ENCODE results near the gene SAMD1.

Gene SAMD1

DNA sequence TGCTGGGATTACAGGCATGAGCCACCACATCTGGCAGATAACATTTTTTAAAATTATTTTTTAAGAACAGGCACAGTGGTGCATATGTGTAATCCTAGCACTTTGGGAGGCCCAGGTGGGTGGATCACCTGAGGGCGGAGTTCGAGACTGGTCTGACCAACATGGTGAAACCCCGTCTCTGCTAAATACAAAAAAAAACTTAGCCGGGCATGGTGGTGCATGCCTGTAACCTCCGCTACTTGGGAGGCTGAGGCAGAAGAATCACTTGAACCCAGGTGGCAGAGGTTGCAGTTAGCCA, 28.0 kb downstream of the SAMD1 start:
- no peak overlapping the region for H3K4me3 Mint-ChIP-seq
- no peaks in the 10 kb centered on the region for H3K36me3 Mint-ChIP-seq (ENCODE audit: low read depth)
- no peak overlapping the region for H3K27ac Mint-ChIP-seq
- H3K27me3 Mint-ChIP-seq (ENCODE audit: low read depth): peaks cover 41% of the 10 kb centered on the region
- peaks cover 4% of the 10 kb centered on the region for H3K4me1 Mint-ChIP-seq
- H3K9me3 Mint-ChIP-seq: no peaks in the 10 kb centered on the region
- TF ChIP-seq CTCF (IDR thresholded peaks at IDR 0.05; ENCODE audit: unreplicated experiment in 3 of 3): no peak

DNA sequence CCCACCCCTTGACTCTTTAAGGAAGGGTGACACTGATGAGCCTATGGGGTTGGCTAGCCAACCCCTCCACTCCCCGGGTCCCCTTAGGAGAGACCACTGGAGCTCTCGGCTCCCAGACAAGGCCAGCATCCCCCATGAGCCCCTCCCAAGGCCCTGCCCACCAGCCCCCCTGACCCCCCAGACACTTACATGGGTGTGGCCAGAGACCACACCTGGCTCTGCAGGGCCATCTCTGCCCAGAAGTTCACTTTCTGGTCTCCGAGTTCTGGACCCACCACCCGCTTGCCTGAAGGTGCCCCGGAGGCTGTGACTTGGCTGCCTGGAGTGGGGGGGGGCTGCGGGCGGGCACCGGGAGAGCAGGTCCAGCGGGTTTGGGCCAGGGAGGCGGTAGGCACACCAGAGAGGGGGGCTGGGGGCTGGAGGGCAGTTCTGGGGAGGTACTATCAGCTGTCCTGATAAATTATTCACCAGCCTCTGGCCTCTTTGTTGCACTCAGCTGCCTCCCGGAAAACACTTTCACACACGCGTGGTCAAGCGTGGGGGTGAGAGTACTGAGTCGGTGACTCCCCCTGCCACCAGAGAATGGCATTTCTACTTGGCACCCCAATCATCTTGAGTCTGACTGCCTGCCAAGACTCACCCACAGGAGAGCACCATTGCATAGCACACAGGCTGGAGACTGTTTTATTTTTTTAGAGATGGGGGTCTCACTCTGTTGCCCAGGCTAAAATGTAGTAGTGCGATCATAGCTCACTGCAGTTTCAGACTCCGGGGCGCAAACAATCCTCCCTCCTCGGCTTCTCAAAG, 28.6 kb downstream of the SAMD1 start, which contains the start of gene PALM3:
Gene PALM3, minus strand, starts transcription at position 326 of the 807 bp plus-strand sequence. Its CDS starts 96 bp downstream, at position 230.
- Mint-ChIP-seq H3K27me3 (ENCODE audit: low read depth) (peaks cover 43% of the 10 kb centered on the region), H3K4me1 (peaks cover 4% of the 10 kb centered on the region), H3K4me3 (peak within 1 kb of the TSS; percentile 6 to 23 (median 12)), H3K36me3 (ENCODE audit: low read depth) (no peaks in the 10 kb centered on the region), H3K27ac (peak within 1 kb of the TSS in 2 of 3 experiments; percentile 23 to 72), H3K9me3 (no peaks in the 10 kb centered on the region)
- no peak for TF ChIP-seq CTCF (IDR thresholded peaks at IDR 0.05; ENCODE audit: unreplicated experiment in 3 of 3)

DNA sequence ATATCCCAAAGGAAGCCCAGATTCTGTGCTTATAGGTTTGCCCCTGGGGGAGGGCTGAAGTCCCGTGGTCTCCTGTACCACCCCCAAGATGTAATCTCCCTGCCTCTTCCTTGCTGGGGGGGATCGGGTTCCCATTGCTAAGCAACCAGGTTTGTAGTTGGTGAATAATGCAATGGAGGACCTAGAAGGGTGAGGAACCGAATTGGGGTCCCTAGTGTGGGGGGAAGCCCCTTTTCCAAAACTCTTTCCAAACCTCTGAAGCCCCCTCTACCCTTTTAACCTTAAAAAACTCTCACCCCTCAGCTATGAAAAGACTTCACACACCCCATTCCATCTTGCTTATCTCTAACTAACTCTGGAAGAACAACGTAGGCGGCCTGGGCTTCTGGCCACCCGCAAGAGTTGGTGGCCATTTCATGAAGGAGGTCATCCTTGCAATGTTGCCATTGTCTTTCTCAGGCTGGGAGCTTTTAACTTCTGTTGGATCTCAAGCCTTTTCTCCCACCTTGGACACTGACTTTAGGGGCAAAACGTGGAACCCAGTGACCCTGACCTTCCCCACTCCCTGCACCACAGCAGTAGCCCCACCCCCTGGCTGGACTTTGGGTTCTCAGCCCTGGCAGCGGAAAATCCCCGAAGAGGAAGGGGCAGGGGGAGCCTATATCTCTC, 29.3 kb downstream of the SAMD1 start:
- H3K9me3 Mint-ChIP-seq: no peaks in the 10 kb centered on the region
- no peak for TF ChIP-seq CTCF (IDR thresholded peaks at IDR 0.05; ENCODE audit: unreplicated experiment in 3 of 3)
- peaks cover 4% of the 10 kb centered on the region for H3K4me1 Mint-ChIP-seq
- peak overlapping the region; percentile 6 to 23 (median 12) for H3K4me3 Mint-ChIP-seq
- no peaks in the 10 kb centered on the region for H3K36me3 Mint-ChIP-seq (ENCODE audit: low read depth)
- H3K27ac Mint-ChIP-seq: peak overlapping the region in 2 of 3 experiments; percentile 23 to 63
- peaks cover 51% of the 10 kb centered on the region for H3K27me3 Mint-ChIP-seq (ENCODE audit: low read depth)

DNA sequence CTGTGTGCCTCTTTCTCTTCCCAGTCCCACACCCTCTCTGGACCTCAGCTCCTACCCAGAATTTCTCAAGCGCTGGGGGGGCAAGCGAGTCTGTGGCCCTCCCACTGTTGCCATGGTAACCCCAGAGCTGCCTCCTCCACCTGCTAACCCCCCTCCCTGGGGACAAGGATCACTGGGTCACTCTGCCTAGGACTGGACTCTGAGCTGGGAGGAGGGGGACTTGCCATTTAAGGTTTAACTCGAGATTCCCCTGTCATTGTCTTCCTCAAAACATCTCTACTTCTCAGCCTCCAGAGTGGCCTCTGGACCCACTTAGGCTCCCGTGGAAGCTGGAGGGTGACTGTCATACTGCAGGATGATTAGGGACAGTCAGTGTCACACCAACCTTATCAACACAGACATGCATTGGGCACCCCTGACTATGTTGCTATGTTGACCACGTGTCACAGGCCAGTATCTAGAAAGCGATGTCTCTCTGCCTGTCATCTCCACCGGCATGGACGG, 30.8 kb downstream of the SAMD1 start:
- Mint-ChIP-seq H3K27me3 (ENCODE audit: low read depth) (peaks cover 47% of the 10 kb centered on the region), H3K9me3 (no peaks in the 10 kb centered on the region), H3K4me1 (peaks cover 4% of the 10 kb centered on the region), H3K27ac (peak overlapping the region in 1 of 3 experiments; percentile 20), H3K36me3 (ENCODE audit: low read depth) (peaks cover 3% of the 10 kb centered on the region), H3K4me3 (peak overlapping the region; percentile 46 to 65 (median 62))
- no peak for TF ChIP-seq CTCF (IDR thresholded peaks at IDR 0.05; ENCODE audit: unreplicated experiment in 3 of 3)

DNA sequence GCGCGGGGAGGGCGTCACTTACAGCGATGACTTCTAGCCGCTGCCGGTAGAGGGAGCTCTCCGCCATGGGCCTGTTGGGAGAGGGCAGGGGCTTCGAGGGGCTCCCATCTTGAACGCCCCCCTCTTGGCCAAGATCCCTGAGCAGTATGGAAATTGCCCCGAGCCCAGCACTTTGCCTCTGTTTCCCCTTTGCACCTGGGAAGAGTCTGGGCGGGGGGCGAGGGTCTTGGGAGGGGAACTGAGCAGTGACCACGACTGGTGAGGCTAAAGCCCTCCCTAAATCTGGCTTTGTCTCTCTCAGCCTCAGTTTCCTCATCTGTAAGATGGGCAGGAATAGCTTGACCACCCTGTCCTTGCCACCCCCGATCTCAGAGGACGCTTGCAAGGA, 31.5 kb downstream of the SAMD1 start:
- Mint-ChIP-seq H3K9me3 (no peaks in the 10 kb centered on the region), H3K4me3 (peak overlapping the region; percentile 64 to 85 (median 84)), H3K36me3 (ENCODE audit: low read depth) (peaks cover 5% of the 10 kb centered on the region), H3K27me3 (ENCODE audit: low read depth) (peaks cover 48% of the 10 kb centered on the region), H3K27ac (no peak overlapping the region), H3K4me1 (peaks cover 4% of the 10 kb centered on the region)
- TF ChIP-seq CTCF (IDR thresholded peaks at IDR 0.05; ENCODE audit: unreplicated experiment in 3 of 3): peak; percentile 42 to 54 (median 51)
